DOHH2 (cell line): ENCODE results near the gene SEPTIN2.
"Not testable (repeated sequence)": the region's sequence is repeated elsewhere in the genome, so short reads cannot be mapped to it uniquely, and the experiment has no call there.

Experiments used
- H3F3A ChIP-seq: fragments of 200-600 bp; sonication (generic), shearing (Covaris generic); 2 replicates; pipeline ENCODE4 v1.6.0; 2016; ENCODE audit warnings: antibody characterized with exemption, mild to moderate bottlenecking; ENCODE audit not compliant: control insufficient read depth, insufficient read depth
- H3K27ac ChIP-seq: fragments of 200-600 bp; sonication (generic); 2 replicates; pipeline ENCODE4 v1.5.1; 2014; ENCODE audit warnings: low read depth, mild to moderate bottlenecking, low read length, moderate library complexity
- H3K27me3 ChIP-seq: fragments of 200-600 bp; sonication (generic); 2 replicates; pipeline ENCODE4 v1.6.1; 2014; ENCODE audit warnings: mild to moderate bottlenecking, low read length, mixed read lengths; ENCODE audit not compliant: control insufficient read depth
- H3K36me3 ChIP-seq: fragments of 200-600 bp; sonication (generic); 2 replicates; pipeline ENCODE4 v1.6.1; 2014; ENCODE audit warnings: mild to moderate bottlenecking, low read length, moderate library complexity, mixed read lengths; ENCODE audit not compliant: control insufficient read depth
- H3K4me1 ChIP-seq: fragments of 200-600 bp; sonication (generic); 2 replicates; pipeline ENCODE4 v1.6.1; 2014; ENCODE audit warnings: mild to moderate bottlenecking, low read length, mixed read lengths; ENCODE audit not compliant: control insufficient read depth
- H3K4me2 ChIP-seq: fragments of 200-600 bp; sonication (generic); 2 replicates; pipeline ENCODE4 v1.6.0; 2014; ENCODE audit warnings: mild to moderate bottlenecking, low read length, moderate library complexity
- H3K4me3 ChIP-seq: fragments of 200-600 bp; sonication (generic); 2 replicates; pipeline ENCODE4 v1.5.1; 2014; ENCODE audit warnings: mild to moderate bottlenecking, low read length, mixed read lengths
- H3K79me2 ChIP-seq: fragments of 200-600 bp; sonication (generic); 2 replicates; pipeline ENCODE4 v1.6.1; 2014; ENCODE audit warnings: mild to moderate bottlenecking, low read length, mixed read lengths; ENCODE audit not compliant: control insufficient read depth
- H3K9me2 ChIP-seq: fragments of 200-600 bp; sonication (generic); replicated peaks from 2 replicates; pipeline ENCODE4 v1.6.1; 2014; ENCODE audit warnings: mild to moderate bottlenecking, low read length, mixed read lengths; ENCODE audit not compliant: control insufficient read depth
- H3K9me3 ChIP-seq: fragments of 200-600 bp; sonication (generic); 2 replicates; pipeline ENCODE4 v1.6.1; 2014; ENCODE audit warnings: antibody characterized with exemption, low read length, mixed read lengths; ENCODE audit not compliant: control insufficient read depth, insufficient read depth
- H4K20me1 ChIP-seq: fragments of 200-600 bp; sonication (generic); 2 replicates; pipeline ENCODE4 v1.6.0; 2014; ENCODE audit warnings: low read depth, mild to moderate bottlenecking, antibody characterized with exemption, low read length, moderate library complexity; ENCODE audit not compliant: control insufficient read depth, insufficient read depth
- CTCF ChIP-seq: fragments of 200-600 bp; sonication (generic); IDR thresholded peaks from one replicate; pipeline ENCODE4 v1.5.1; 2014; ENCODE audit warnings: antibody characterized with exemption, mild to moderate bottlenecking, low read depth, low read length; ENCODE audit not compliant: poor library complexity, severe bottlenecking
- EZH2phosphoT487 ChIP-seq: fragments of 200-600 bp; sonication (generic); IDR thresholded peaks from 2 replicates; pipeline ENCODE4 v1.6.1; 2017; ENCODE audit warnings: borderline replicate concordance, mild to moderate bottlenecking, antibody characterized with exemption, low read length, moderate library complexity, mixed read lengths

SEPTIN2 gene

GRCh38 chr2:241368643-241369042 is 52.9 kb downstream of the SEPTIN2 start:
- Histone ChIP-seq H3K4me3 (peak overlapping the region; percentile 59), H3K79me2 (peaks cover 97% of the 10 kb centered on the region), H3K4me1 (peaks cover 99% of the 10 kb centered on the region), H3K9me2 (no peaks in the 10 kb centered on the region), H3K27me3 (no peaks in the 10 kb centered on the region), H3K9me3 (no peaks in the 10 kb centered on the region), H3K27ac (peak overlapping the region; percentile 86), H3K36me3 (peaks cover 24% of the 10 kb centered on the region), H4K20me1 (no peaks in the 10 kb centered on the region), H3K4me2 (peak overlapping the region; percentile 78), H3F3A (peaks cover 68% of the 10 kb centered on the region)
- TF ChIP-seq CTCF (no peak), EZH2phosphoT487 (no peak)

- Histone ChIP-seq H3K79me2 (peaks cover 91% of the 10 kb centered on the region), H3K27me3 (no peaks in the 10 kb centered on the region), H3K4me2 (peak overlapping the region; percentile 78), H3K9me2 (no peaks in the 10 kb centered on the region), H3K4me1 (peaks cover 93% of the 10 kb centered on the region), H4K20me1 (no peaks in the 10 kb centered on the region), H3K4me3 (peak overlapping the region; percentile 57), H3F3A (peaks cover 43% of the 10 kb centered on the region), H3K9me3 (no peaks in the 10 kb centered on the region), H3K36me3 (peaks cover 28% of the 10 kb centered on the region), H3K27ac (peak overlapping the region; percentile 86)
- no peak for TF ChIP-seq CTCF
- TF ChIP-seq EZH2phosphoT487 = no peak
Observed at GRCh38 chr2:241372361-241372992, 56.8 kb downstream of the SEPTIN2 start.

DNA sequence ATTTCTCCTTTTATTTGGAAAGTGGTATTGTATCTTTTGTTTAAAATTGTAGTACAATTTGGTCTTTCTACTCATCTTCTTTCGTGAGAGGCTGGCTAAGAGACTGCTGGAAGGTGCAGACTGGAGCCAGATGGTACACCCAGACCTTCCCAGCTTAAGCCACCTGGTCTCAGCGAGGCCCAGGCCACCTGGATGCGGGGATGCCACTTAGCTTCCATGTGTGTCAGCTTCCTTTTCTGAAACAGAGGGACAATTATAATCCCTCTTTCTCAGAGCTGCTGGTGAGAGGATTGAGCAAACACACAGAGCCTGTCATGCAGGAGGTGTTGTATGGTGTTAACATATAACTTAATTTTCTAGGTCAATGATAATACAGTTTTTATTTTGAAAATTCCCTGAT is 57.7 kb downstream of the SEPTIN2 start:
- Histone ChIP-seq H3K9me2 (no peaks in the 10 kb centered on the region), H3K27ac (peak overlapping the region; percentile 86), H4K20me1 (no peaks in the 10 kb centered on the region), H3K4me2 (peak overlapping the region; percentile 78), H3K36me3 (peaks cover 28% of the 10 kb centered on the region), H3K9me3 (no peaks in the 10 kb centered on the region), H3K4me3 (peak overlapping the region; percentile 57), H3K27me3 (no peaks in the 10 kb centered on the region), H3K4me1 (peaks cover 89% of the 10 kb centered on the region), H3K79me2 (peaks cover 90% of the 10 kb centered on the region), H3F3A (peaks cover 38% of the 10 kb centered on the region)
- no peak for TF ChIP-seq CTCF

GRCh38 chr2:241373906-241374305 is 58.2 kb downstream of the SEPTIN2 start:
- H3K4me3 ChIP-seq = peak overlapping the region; percentile 55
- H3K9me3 ChIP-seq, H4K20me1 ChIP-seq, H3K9me2 ChIP-seq, H3K27me3 ChIP-seq: not testable (repeated sequence)
- peaks cover 28% of the 10 kb centered on the region for H3K36me3 ChIP-seq
- H3K27ac ChIP-seq = peak overlapping the region; percentile 86
- peaks cover 90% of the 10 kb centered on the region for H3K79me2 ChIP-seq
- peaks cover 34% of the 10 kb centered on the region for H3F3A ChIP-seq
- H3K4me2 ChIP-seq = peak overlapping the region; percentile 78
- peaks cover 89% of the 10 kb centered on the region for H3K4me1 ChIP-seq
